Progenitor cell of endocrine pancreas (in vitro differentiated cells): ENCODE measurements around the gene RAP1GAP. TPM values are rescaled to one million over a fixed set of nuclear protein-coding genes. Genes with fewer than 3 reads are reported as not detected.

Experiments
- DNase-seq: peaks from one replicate; pipeline ENCODE4 v3.0.0; 2021; ENCODE audit warnings: low spot score; ENCODE audit not compliant: unreplicated experiment
- H3K27ac Mint-ChIP-seq: 2 replicates; pipeline ENCODE4 v1.8.0; 2021; ENCODE audit warnings: mild to moderate bottlenecking, moderate library complexity, mixed read lengths
- H3K27me3 Mint-ChIP-seq: 2 replicates; pipeline ENCODE4 v1.8.0; 2021; ENCODE audit warnings: mixed read lengths
- H3K36me3 Mint-ChIP-seq: 2 replicates; pipeline ENCODE4 v1.8.0; 2022; ENCODE audit warnings: mixed read lengths; ENCODE audit not compliant: insufficient read depth
- H3K4me1 Mint-ChIP-seq: 2 replicates; pipeline ENCODE4 v1.8.0; 2021; ENCODE audit warnings: low read depth, mixed read lengths
- H3K4me3 Mint-ChIP-seq: 2 replicates; pipeline ENCODE4 v1.8.0; 2021; ENCODE audit warnings: low read depth, mild to moderate bottlenecking, moderate library complexity, mixed read lengths
- H3K9me3 Mint-ChIP-seq: 2 replicates; pipeline ENCODE4 v1.8.0; 2021; ENCODE audit warnings: low read depth, mixed read lengths
- CTCF ChIP-seq: fragments of 200-600 bp; sonication (generic); IDR thresholded peaks from one replicate; pipeline ENCODE4 v1.5.0; 2021; ENCODE audit warnings: antibody characterized with exemption, mild to moderate bottlenecking; ENCODE audit not compliant: unreplicated experiment
- total RNA-seq: library from RNA; stranded (reverse); gene quantifications from 2 replicates; pipeline ENCODE4 v1.2.1, GENCODE V29; 2021

RAP1GAP gene
- total RNA-seq, 1 donor from 2014 or later = 15.3 TPM

DNA sequence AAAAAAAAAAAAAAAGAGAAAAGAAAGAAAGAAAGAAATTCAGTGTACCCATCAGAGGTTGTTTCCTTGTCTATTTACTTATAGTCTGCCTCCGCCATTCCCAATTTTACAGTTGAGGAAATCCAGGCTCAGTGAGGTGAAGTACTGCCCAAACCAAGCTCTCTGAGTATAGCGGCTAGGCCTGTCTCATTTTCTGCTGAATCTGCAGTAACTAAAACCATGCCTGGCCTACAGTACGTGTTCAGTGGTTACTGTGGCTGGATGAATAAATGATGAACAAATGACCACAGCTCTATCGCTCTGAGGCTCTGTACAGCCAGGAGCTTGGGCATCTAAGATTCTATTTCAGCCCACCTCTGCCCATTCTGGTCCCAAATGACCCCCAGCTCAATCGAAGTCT lies 24.3 kb downstream of the RAP1GAP start:
- peaks cover 2% of the 10 kb centered on the region for H3K4me1 Mint-ChIP-seq
- TF ChIP-seq CTCF = no peak
- no peaks in the 10 kb centered on the region for H3K9me3 Mint-ChIP-seq
- H3K27me3 Mint-ChIP-seq = peaks cover 24% of the 10 kb centered on the region
- H3K27ac Mint-ChIP-seq = no peak overlapping the region
- H3K4me3 Mint-ChIP-seq = no peak overlapping the region
- no peaks in the 10 kb centered on the region for H3K36me3 Mint-ChIP-seq
- no peak for DNase-seq

DNA sequence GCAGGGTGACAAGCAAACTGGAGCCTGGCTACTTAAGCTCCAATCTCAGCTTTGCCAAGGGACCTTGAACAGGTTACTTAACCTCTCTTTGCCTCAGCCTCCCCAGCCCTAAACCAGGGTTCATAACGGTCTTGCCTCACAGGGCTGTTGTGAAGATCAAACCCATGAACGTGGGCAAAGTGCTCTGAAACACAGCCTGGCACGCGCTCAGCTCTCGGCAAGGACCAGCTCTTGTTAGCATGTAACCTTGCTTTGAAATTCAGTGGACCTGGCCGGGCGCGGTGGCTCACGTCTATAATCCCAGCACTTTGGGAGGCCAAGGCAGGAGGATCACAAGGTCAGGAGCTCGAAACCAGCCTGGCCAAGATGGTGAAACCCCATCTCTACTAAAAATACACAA lies 24.8 kb downstream of the RAP1GAP start:
- peaks cover 26% of the 10 kb centered on the region for H3K27me3 Mint-ChIP-seq
- no peaks in the 10 kb centered on the region for H3K9me3 Mint-ChIP-seq
- H3K4me3 Mint-ChIP-seq = no peak overlapping the region
- no peak overlapping the region for H3K27ac Mint-ChIP-seq
- H3K4me1 Mint-ChIP-seq = peaks cover 2% of the 10 kb centered on the region
- H3K36me3 Mint-ChIP-seq = no peaks in the 10 kb centered on the region
- no peak for DNase-seq
- no peak for TF ChIP-seq CTCF

DNA sequence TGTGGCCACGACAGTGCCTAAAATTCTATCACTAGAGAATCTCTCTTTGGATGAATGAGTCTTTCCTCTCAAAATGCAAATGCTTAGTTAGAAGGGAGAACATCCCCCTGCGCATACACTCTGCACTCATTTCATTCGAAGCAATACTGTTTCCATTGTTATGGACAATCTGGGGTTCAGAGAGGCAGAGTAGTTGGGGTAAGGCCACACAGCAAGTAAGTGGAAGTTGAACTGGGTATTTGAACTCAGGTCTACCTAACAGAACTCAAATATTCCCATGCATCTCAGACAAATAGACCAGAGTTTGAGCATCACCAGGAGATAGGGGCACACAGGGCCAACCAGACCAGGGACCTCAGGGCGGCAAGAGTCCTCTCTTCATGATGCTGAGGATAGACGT lies 25.5 kb downstream of the RAP1GAP start:
- no peaks in the 10 kb centered on the region for H3K36me3 Mint-ChIP-seq
- DNase-seq = no peak
- H3K9me3 Mint-ChIP-seq = no peaks in the 10 kb centered on the region
- peaks cover 2% of the 10 kb centered on the region for H3K4me1 Mint-ChIP-seq
- H3K27me3 Mint-ChIP-seq = peaks cover 26% of the 10 kb centered on the region
- no peak for TF ChIP-seq CTCF
- no peak overlapping the region for H3K4me3 Mint-ChIP-seq
- no peak overlapping the region for H3K27ac Mint-ChIP-seq

GRCh38 chr1:21641967-21642739 lies 27.0 kb downstream of the RAP1GAP start:
- no peak for DNase-seq
- Mint-ChIP-seq H3K36me3 (no peaks in the 10 kb centered on the region), H3K4me1 (peaks cover 2% of the 10 kb centered on the region), H3K27ac (no peak overlapping the region), H3K9me3 (no peaks in the 10 kb centered on the region), H3K27me3 (peaks cover 28% of the 10 kb centered on the region), H3K4me3 (no peak overlapping the region)
- TF ChIP-seq CTCF = no peak

GRCh38 chr1:21641537-21641936 lies 27.6 kb downstream of the RAP1GAP start:
- Mint-ChIP-seq H3K27ac (no peak overlapping the region), H3K27me3 (peaks cover 28% of the 10 kb centered on the region), H3K4me1 (peaks cover 2% of the 10 kb centered on the region), H3K9me3 (no peaks in the 10 kb centered on the region), H3K4me3 (no peak overlapping the region), H3K36me3 (no peaks in the 10 kb centered on the region)
- TF ChIP-seq CTCF = no peak
- DNase-seq = no peak
